GM19240 (cell line): Measurements from ENCODE around the gene ZCCHC14.
"Not testable (repeated sequence)": the region's sequence is repeated elsewhere in the genome, so short reads cannot be mapped to it uniquely, and the experiment has no call there.

Experiments used
- DNase-seq: peaks from one replicate; pipeline ENCODE4 v3.0.0; 2011; ENCODE audit warnings: low spot score; ENCODE audit not compliant: insufficient read length

Gene ZCCHC14

GRCh38 chr16:87363771-87364455 lies 128.9 kb downstream of the ZCCHC14 start:
- DNase-seq = no peak

DNA sequence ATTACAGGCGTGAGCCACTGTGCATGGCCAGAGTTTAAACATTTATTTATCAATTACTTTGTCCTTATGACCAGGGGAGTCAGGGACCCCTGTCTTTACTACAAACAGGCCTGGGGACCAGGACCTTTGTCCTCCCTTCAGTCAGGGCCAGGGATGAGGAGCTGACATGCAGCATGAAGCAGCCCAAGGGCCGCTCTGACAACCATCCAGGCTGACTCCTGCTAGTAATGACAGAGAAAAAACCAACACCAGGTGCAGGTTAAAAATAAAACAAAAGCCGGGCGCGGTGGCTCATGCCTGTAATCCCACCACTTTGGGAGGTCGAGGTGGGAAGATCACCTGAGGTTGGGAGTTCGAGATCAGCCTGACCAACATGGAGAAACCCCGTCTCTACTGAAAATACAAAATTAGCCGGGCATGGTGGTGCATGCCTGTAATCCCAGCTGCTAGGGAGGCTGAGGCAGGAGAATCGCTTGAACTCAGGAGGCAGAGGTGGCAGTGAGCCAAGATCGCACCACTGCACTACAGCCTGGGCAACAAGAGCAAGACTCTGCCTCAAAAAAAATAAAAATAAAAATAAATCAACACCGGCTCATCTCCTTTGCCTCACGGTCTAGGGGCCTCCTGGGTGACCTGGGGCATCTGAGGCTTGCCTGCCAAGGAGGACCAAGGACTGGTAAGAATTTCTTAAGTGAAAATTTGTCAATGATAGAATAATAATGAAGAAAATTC lies 129.8 kb downstream of the ZCCHC14 start:
- not testable (repeated sequence) for DNase-seq

- no peak for DNase-seq
These were observed 130.8 kb downstream of the ZCCHC14 start for GRCh38 chr16:87361916-87362619.

- no peak for DNase-seq
These were observed 131.8 kb downstream of the ZCCHC14 start for GRCh38 chr16:87360862-87361610.

GRCh38 chr16:87359121-87359520 lies 133.7 kb downstream of the ZCCHC14 start:
- no peak for DNase-seq

- no peak for DNase-seq
These were observed 134.1 kb downstream of the ZCCHC14 start for GRCh38 chr16:87358696-87359095.

DNA sequence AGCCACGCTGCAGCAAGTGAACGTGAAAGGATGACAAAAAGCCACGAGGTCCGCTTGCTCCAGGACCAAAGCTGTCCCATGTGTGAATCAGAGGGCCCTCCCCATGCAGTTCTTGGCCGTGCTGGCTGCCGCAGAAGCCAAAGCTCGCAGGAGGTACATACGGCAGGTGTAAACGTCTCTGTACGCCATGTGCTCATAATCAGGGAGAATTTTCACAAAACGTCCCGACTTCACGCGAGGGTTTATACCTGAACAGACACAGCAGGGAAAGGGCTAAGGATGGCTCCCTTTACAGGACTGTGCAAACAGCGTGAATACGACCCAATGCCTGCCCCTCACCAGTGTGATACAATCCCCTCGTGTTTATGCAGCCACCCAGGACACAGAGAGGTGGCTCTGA lies 134.6 kb downstream of the ZCCHC14 start:
- DNase-seq = no peak

DNA sequence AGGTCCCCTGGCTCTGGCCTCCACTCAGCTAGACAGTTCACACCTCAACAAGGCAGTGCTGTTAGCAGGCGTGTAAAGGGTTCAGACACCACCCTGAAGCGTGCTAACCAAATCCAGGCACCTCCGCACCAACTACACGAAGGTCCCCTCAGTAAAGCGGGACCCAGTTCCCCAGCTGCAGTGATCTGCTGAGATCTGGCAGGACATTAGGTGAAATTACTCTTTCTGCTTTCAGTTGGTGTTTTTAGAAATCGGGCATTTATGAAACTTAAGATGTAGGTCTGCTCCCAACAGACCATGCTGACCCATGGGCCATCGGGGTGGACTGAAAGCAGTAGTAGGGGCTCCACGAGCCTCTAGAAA lies 136.4 kb downstream of the ZCCHC14 start:
- no peak for DNase-seq
